Kidney (tissue), 14 donors: ENCODE data around the gene RREB1. TPM values are rescaled to one million over a fixed set of nuclear protein-coding genes. Genes with fewer than 3 reads are reported as not detected.
A peak's percentile ranks its signal among the peaks of the same experiment; 100 is the strongest.

Source experiments
- DNase-seq, 5 donors: peaks; one replicate each; pipeline ENCODE4 v3.0.0-alpha.2; 2013 to 2020
- FAIRE-seq: peaks from 2 replicates; lab custom pipeline; 2012; peaks lifted over from hg19 to GRCh38; lab: Jason Lieb, UNC
- H3K27ac ChIP-seq, 2 donors: one replicate each; pipeline ENCODE4 v1.7.0; 2013; ENCODE audit warnings: low read depth in 2 of 2, low read length in 2 of 2, inconsistent platforms in 1 of 2
- H3K27me3 ChIP-seq: one replicate; pipeline ENCODE4 v1.7.1; 2013; ENCODE audit warnings: low read length, inconsistent platforms; ENCODE audit not compliant: control insufficient read depth, insufficient read depth
- H3K36me3 ChIP-seq, 3 donors: one replicate each; pipeline versions ENCODE4 v1.7.0 to v1.7.1; 2013; ENCODE audit warnings: low read length in 3 of 3, control low read depth in 1 of 3, inconsistent platforms in 1 of 3; ENCODE audit not compliant: insufficient read depth in 3 of 3, control insufficient read depth in 2 of 3
- H3K4me1 ChIP-seq, 3 donors: one replicate each; pipeline versions ENCODE4 v1.7.0 to v1.7.1; 2013; ENCODE audit warnings: low read length in 3 of 3, inconsistent platforms in 1 of 3, low read depth in 1 of 3; ENCODE audit not compliant: control insufficient read depth in 2 of 3, insufficient read depth in 2 of 3
- H3K4me3 ChIP-seq, 3 donors: one replicate each; pipeline versions ENCODE4 v1.7.0 to v1.8.1; 2013; ENCODE audit warnings: low read length in 3 of 3, control low read depth in 1 of 3, inconsistent platforms in 1 of 3
- H3K9ac ChIP-seq, 3 donors: one replicate each; pipeline versions ENCODE4 v1.7.0 to v1.7.1; 2013; ENCODE audit warnings: low read length in 3 of 3, control low read depth in 1 of 3, inconsistent platforms in 1 of 3
- H3K9me3 ChIP-seq, 3 donors: one replicate each; pipeline versions ENCODE4 v1.7.0 to v1.7.1; 2013; ENCODE audit warnings: low read length in 3 of 3, control low read depth in 1 of 3, inconsistent platforms in 1 of 3; ENCODE audit not compliant: control insufficient read depth in 2 of 3, insufficient read depth in 1 of 3
- CTCF ChIP-seq: IDR thresholded peaks from 3 replicates; pipeline ENCODE4 v1.5.1; 2012; ENCODE audit warnings: mild to moderate bottlenecking, moderate library complexity, borderline replicate concordance; ENCODE audit not compliant: insufficient read depth; ENCODE audit errors: extremely low read depth
- intact Hi-C: fragments of 100-400 bp; cut with DNase I; formaldehyde crosslinking; loops from one replicate; pipeline ENCODE4 v1.11.1; 2022
- polyA plus RNA-seq: library from polyadenylated mRNA; stranded (reverse); fragments of 350-450 nt; fragmentation: Illumina TruSeq; extraction: RNeasy Lipid Tissue Mini Kit (QIAGEN cat#74804); gene quantifications from one replicate; pipeline ENCODE4 v1.2.3, GENCODE V29; 2014; ENCODE audit warnings: low read depth, low replicate concordance; ENCODE audit not compliant: insufficient read depth
- total RNA-seq: library from RNA; stranded (reverse); fragmentation: NEBNext Ultra II Directional; extraction: Animal tissue kit (Norgen Biotek cat#: 25700); gene quantifications from one replicate; pipeline ENCODE4 v1.2.1, GENCODE V29; 2021
- donor health status: control.
- donor health status: control.
- donor health status: control.
- donor health status: control.
- donor health status: control.
- donor health status: DM: yes; HTN: yes; CAD: no.
- donor health status: Normal renal cell carcinoma (clear cell type).

The RREB1 gene
- total and polyA plus RNA-seq, 2 donors from 2014 or later, result 5.9 to 56.5 TPM

- H3K27ac ChIP-seq, result no peak overlapping the region
- H3K4me3 ChIP-seq, result no peak overlapping the region
- peaks cover 0 to 8% (median 0%) of the 10 kb centered on the region in 3 donors for H3K4me1 ChIP-seq
- H3K27me3 ChIP-seq, result no peaks in the 10 kb centered on the region
- no peaks in the 10 kb centered on the region for H3K9me3 ChIP-seq
- no peak for FAIRE-seq
- intact Hi-C loops, result no loop called here
- no peak for DNase-seq
- no peak overlapping the region for H3K9ac ChIP-seq
- no peak for TF ChIP-seq CTCF
- H3K36me3 ChIP-seq, result no peaks in the 10 kb centered on the region
Measured at GRCh38 chr6:7100072-7100752, 7.5 kb upstream of the RREB1 start.

GRCh38 chr6:7100753-7101081 is 7.0 kb upstream of the RREB1 start:
- FAIRE-seq, result no peak

GRCh38 chr6:7101290-7101689 is 6.5 kb upstream of the RREB1 start:
- Histone ChIP-seq H3K27me3 (no peaks in the 10 kb centered on the region), H3K9ac (no peak overlapping the region), H3K27ac (peak overlapping the region in 1 of 2 donors; percentile 40), H3K4me1 (peaks cover 0 to 8% (median 0%) of the 10 kb centered on the region in 3 donors), H3K36me3 (no peaks in the 10 kb centered on the region), H3K4me3 (no peak overlapping the region), H3K9me3 (no peaks in the 10 kb centered on the region)
- intact Hi-C loops, result no loop called here
- peak in 4 of 5 donors; percentile 68 to 81 (median 74) for DNase-seq
- no peak for TF ChIP-seq CTCF
- no peak for FAIRE-seq

More at GRCh38 chr6:7100753-7101081, 7.0 kb upstream of the RREB1 start:
- intact Hi-C loops, result no loop called here
- Histone ChIP-seq H3K4me1 (peaks cover 0 to 8% (median 0%) of the 10 kb centered on the region in 3 donors), H3K27ac (no peak overlapping the region), H3K27me3 (no peaks in the 10 kb centered on the region), H3K9me3 (no peaks in the 10 kb centered on the region), H3K9ac (no peak overlapping the region), H3K4me3 (no peak overlapping the region), H3K36me3 (no peaks in the 10 kb centered on the region)
- DNase-seq, result no peak
- TF ChIP-seq CTCF, result no peak
